ENCODE measurements around the gene DMPK. TPM values are rescaled to one million over a fixed set of nuclear protein-coding genes. Genes with fewer than 3 reads are reported as not detected.

The DMPK gene
- total RNA-seq, 2 experiments from 2014 or later, result 14.9 to 34.7 TPM

- Histone ChIP-seq H4K20me1 (ENCODE audit: insufficient read depth, low read length) (no peaks in the 10 kb centered on the region), H3K9me3 (ENCODE audit: low read length) (no peaks in the 10 kb centered on the region), H3K27ac (ENCODE audit: low read depth, low read length, poor library complexity, severe bottlenecking) (no peak overlapping the region), H3K9me2 (ENCODE audit: insufficient read depth, low read length) (no peaks in the 10 kb centered on the region), H3K4me2 (ENCODE audit: low read length) (no peak overlapping the region), H2AFZ (ENCODE audit: low read length) (no peak overlapping the region), H3K4me3 (ENCODE audit: low read depth, low read length, poor library complexity, severe bottlenecking) (no peak overlapping the region), H3K36me3 (ENCODE audit: insufficient read depth, low read length) (no peaks in the 10 kb centered on the region), H3K79me2 (ENCODE audit: insufficient read depth, low read depth, low read length) (no peaks in the 10 kb centered on the region), H3K4me1 (ENCODE audit: insufficient read depth, low read length, poor library complexity, severe bottlenecking) (peaks cover 18% of the 10 kb centered on the region)
- ChIA-PET POLR2A (no interaction called here), CTCF (ENCODE audit: unreplicated experiment) (no interaction called here)
- intact Hi-C loops (cut with micrococcal nuclease; ENCODE audit: unreplicated experiment), result no loop called here
- DNase-seq (ENCODE audit: low spot score), result no peak
- TF ChIP-seq, protein P1, sequence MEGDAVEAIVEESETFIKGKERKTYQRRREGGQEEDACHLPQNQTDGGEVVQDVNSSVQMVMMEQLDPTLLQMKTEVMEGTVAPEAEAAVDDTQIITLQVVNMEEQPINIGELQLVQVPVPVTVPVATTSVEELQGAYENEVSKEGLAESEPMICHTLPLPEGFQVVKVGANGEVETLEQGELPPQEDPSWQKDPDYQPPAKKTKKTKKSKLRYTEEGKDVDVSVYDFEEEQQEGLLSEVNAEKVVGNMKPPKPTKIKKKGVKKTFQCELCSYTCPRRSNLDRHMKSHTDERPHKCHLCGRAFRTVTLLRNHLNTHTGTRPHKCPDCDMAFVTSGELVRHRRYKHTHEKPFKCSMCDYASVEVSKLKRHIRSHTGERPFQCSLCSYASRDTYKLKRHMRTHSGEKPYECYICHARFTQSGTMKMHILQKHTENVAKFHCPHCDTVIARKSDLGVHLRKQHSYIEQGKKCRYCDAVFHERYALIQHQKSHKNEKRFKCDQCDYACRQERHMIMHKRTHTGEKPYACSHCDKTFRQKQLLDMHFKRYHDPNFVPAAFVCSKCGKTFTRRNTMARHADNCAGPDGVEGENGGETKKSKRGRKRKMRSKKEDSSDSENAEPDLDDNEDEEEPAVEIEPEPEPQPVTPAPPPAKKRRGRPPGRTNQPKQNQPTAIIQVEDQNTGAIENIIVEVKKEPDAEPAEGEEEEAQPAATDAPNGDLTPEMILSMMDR (conservative IDR thresholded peaks at IDR 0.05; ENCODE audit: low read length), result no peak
- TF ChIP-seq EZH2phosphoT487 (IDR thresholded peaks at IDR 0.05; ENCODE audit: borderline replicate concordance, low read depth, low read length), result no peak
- no TSS peak for BruUV-seq (replicated peaks)
Observed at GRCh38 chr19:45766869-45767346, 15.4 kb downstream of the DMPK start.

DNA sequence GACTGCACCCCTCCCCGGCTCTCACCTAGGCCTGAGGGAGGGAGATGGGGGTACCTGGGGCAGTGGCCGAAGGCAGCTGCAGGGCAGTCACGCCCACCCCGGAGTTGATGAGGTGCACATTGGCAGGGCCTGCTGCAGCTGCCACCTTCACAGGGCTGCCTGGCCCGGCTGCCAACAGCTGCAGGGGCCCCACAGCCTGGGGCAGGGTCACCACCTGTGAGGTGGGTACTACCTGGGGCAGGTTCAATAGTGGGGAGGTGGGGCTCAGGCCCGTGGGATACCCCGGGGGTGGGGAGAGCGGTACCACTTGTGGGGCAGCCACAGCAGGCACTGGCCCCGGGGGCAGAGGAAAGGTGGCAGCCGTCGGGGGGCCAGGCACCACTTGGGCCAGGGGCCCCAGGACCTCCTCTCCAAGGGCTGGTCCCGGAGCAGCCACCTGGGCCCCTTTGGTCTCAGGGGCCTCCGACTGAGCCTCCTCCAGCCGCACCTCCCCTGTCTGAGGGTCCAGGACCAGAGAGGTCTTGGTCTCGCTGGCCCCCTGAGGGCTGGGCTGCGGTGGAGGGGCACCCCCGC lies 15.9 kb downstream of the DMPK start:
- Histone ChIP-seq H3K9me2 (ENCODE audit: insufficient read depth, low read length) (no peaks in the 10 kb centered on the region), H3K27ac (ENCODE audit: low read depth, low read length, poor library complexity, severe bottlenecking) (no peak overlapping the region), H3K9me3 (ENCODE audit: low read length) (no peaks in the 10 kb centered on the region), H3K36me3 (ENCODE audit: insufficient read depth, low read length) (no peaks in the 10 kb centered on the region), H2AFZ (ENCODE audit: low read length) (no peak overlapping the region), H3K4me2 (ENCODE audit: low read length) (no peak overlapping the region), H3K4me3 (ENCODE audit: low read depth, low read length, poor library complexity, severe bottlenecking) (no peak overlapping the region), H4K20me1 (ENCODE audit: insufficient read depth, low read length) (no peaks in the 10 kb centered on the region), H3K79me2 (ENCODE audit: insufficient read depth, low read depth, low read length) (no peaks in the 10 kb centered on the region), H3K4me1 (ENCODE audit: insufficient read depth, low read length, poor library complexity, severe bottlenecking) (peaks cover 18% of the 10 kb centered on the region)
- intact Hi-C loops (cut with micrococcal nuclease; ENCODE audit: unreplicated experiment), result no loop called here
- no TSS peak for BruUV-seq (replicated peaks)
- DNase-seq (ENCODE audit: low spot score), result no peak
- TF ChIP-seq EZH2phosphoT487 (IDR thresholded peaks at IDR 0.05; ENCODE audit: borderline replicate concordance, low read depth, low read length), result no peak
- TF ChIP-seq, protein P1 (conservative IDR thresholded peaks at IDR 0.05; ENCODE audit: low read length), result no peak
- POLR2A ChIA-PET, result no interaction called here
- CTCF ChIA-PET (ENCODE audit: unreplicated experiment), result no interaction called here

DNA sequence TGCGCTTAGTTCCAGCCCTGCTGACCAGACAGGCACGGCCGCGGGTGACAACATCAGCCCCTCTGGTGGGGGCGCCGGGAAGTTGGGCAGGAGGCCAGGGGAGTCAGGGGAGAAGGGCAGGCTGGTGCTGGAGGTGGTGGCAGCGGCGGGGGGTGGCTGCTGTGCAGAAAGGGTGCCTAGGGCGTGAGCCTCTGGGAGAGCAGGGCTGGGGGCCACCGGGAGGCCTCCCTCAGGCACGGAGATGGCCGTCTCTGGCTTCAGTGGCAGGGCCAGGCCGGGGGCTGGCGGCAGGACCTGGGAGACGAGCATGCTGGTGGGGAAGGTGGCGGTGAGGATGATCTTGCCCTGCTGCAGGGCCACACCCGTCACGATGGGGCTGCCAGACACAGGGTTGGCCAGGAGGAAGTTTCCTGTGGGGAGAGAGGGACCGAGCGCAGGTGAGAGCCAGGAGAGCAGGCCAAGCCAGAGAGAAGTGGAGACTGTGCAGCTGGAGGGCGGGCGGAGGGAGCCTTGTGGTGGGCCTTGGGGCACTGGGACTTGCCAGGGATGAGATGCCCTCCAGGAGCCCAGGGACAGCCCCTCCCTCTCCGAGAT lies 16.5 kb downstream of the DMPK start:
- POLR2A ChIA-PET, result no interaction called here
- CTCF ChIA-PET (ENCODE audit: unreplicated experiment), result no interaction called here

More for the DNA sequence above, 16.5 kb downstream of the DMPK start:
- no TSS peak for BruUV-seq (replicated peaks)
- H3K79me2 ChIP-seq (ENCODE audit: insufficient read depth, low read depth, low read length), result no peaks in the 10 kb centered on the region
- H3K4me2 ChIP-seq (ENCODE audit: low read length), result no peak overlapping the region
- no peaks in the 10 kb centered on the region for H3K9me3 ChIP-seq (ENCODE audit: low read length)
- no peak overlapping the region for H2AFZ ChIP-seq (ENCODE audit: low read length)
- H4K20me1 ChIP-seq (ENCODE audit: insufficient read depth, low read length), result no peaks in the 10 kb centered on the region
- H3K36me3 ChIP-seq (ENCODE audit: insufficient read depth, low read length), result no peaks in the 10 kb centered on the region
- TF ChIP-seq, protein P1 (conservative IDR thresholded peaks at IDR 0.05; ENCODE audit: low read length), result no peak
- TF ChIP-seq EZH2phosphoT487 (IDR thresholded peaks at IDR 0.05; ENCODE audit: borderline replicate concordance, low read depth, low read length), result no peak
- H3K4me1 ChIP-seq (ENCODE audit: insufficient read depth, low read length, poor library complexity, severe bottlenecking), result peaks cover 12% of the 10 kb centered on the region
- H3K9me2 ChIP-seq (ENCODE audit: insufficient read depth, low read length), result no peaks in the 10 kb centered on the region
- DNase-seq (ENCODE audit: low spot score), result no peak
- intact Hi-C loops (cut with micrococcal nuclease; ENCODE audit: unreplicated experiment), result no loop called here
- no peak overlapping the region for H3K27ac ChIP-seq (ENCODE audit: low read depth, low read length, poor library complexity, severe bottlenecking)
- no peak overlapping the region for H3K4me3 ChIP-seq (ENCODE audit: low read depth, low read length, poor library complexity, severe bottlenecking)
